GM18868 (cell line): ENCODE measurements around the gene NPEPL1.
"Not testable (repeated sequence)": the region's sequence is repeated elsewhere in the genome, so short reads cannot be mapped to it uniquely, and the experiment has no call there.

Experiments used
- ATAC-seq: cut with Tn5 transposase; IDR thresholded peaks from one replicate; pipeline ENCODE4 v1.9.1; 2021; ENCODE audit warnings: mild to moderate bottlenecking, moderate library complexity; ENCODE audit not compliant: unreplicated experiment

The NPEPL1 gene

GRCh38 chr20:58737198-58737597, 44.6 kb downstream of the NPEPL1 start:
- ATAC-seq = no peak

- no peak for ATAC-seq
Observed at GRCh38 chr20:58740356-58741308, 48.0 kb downstream of the NPEPL1 start.

- no peak for ATAC-seq
Observed at GRCh38 chr20:58741384-58741783, 48.8 kb downstream of the NPEPL1 start.

- ATAC-seq = no peak
Observed at GRCh38 chr20:58742668-58743566, 50.3 kb downstream of the NPEPL1 start.

GRCh38 chr20:58743929-58744534, 51.4 kb downstream of the NPEPL1 start:
- ATAC-seq = no peak

GRCh38 chr20:58744836-58745235, 52.2 kb downstream of the NPEPL1 start:
- no peak for ATAC-seq

- ATAC-seq = no peak
Observed at GRCh38 chr20:58745391-58745790, 52.8 kb downstream of the NPEPL1 start.

- no peak for ATAC-seq
Observed at GRCh38 chr20:58746620-58747019, 54.0 kb downstream of the NPEPL1 start.

- no peak for ATAC-seq
Observed at GRCh38 chr20:58747211-58747610, 54.6 kb downstream of the NPEPL1 start.

GRCh38 chr20:58748618-58749017, 56.0 kb downstream of the NPEPL1 start:
- no peak for ATAC-seq

- ATAC-seq = no peak
Observed at GRCh38 chr20:58749098-58749769, 56.6 kb downstream of the NPEPL1 start.

GRCh38 chr20:58749979-58750378, 57.4 kb downstream of the NPEPL1 start:
- ATAC-seq = no peak

- not testable (repeated sequence) for ATAC-seq
Observed at GRCh38 chr20:58750706-58751105, 58.1 kb downstream of the NPEPL1 start.

GRCh38 chr20:58751979-58752378, 59.4 kb downstream of the NPEPL1 start:
- ATAC-seq = no peak

GRCh38 chr20:58752565-58752964, 60.0 kb downstream of the NPEPL1 start:
- no peak for ATAC-seq

- no peak for ATAC-seq
Observed at GRCh38 chr20:58753267-58753921, 60.8 kb downstream of the NPEPL1 start.

GRCh38 chr20:58753922-58754551, 61.4 kb downstream of the NPEPL1 start:
- no peak for ATAC-seq

- no peak for ATAC-seq
Observed at GRCh38 chr20:58754584-58754983, 62.0 kb downstream of the NPEPL1 start.

- ATAC-seq = no peak
Observed at GRCh38 chr20:58755062-58755697, 62.6 kb downstream of the NPEPL1 start.
